NCI-H146 (cell line): Measurements from ENCODE around the gene MCOLN1.

Experiments used
- DNase-seq: peaks from one replicate; lab custom pipeline; 2025; lab: John Stamatoyannopoulos, UW

MCOLN1 gene

GRCh38 chr19:7504684-7505083 is 17.7 kb upstream of the MCOLN1 start:
- no peak for DNase-seq

- DNase-seq: peak; percentile 88
Observed at GRCh38 chr19:7505288-7505681, 17.1 kb upstream of the MCOLN1 start.

GRCh38 chr19:7505682-7506384 is 16.6 kb upstream of the MCOLN1 start:
- peak; percentile 81 for DNase-seq

- peak; percentile 90 for DNase-seq
Observed at GRCh38 chr19:7506385-7507328, 15.8 kb upstream of the MCOLN1 start.

GRCh38 chr19:7507884-7508283 is 14.5 kb upstream of the MCOLN1 start:
- peak; percentile 54 for DNase-seq

GRCh38 chr19:7509625-7510024 is 12.8 kb upstream of the MCOLN1 start:
- DNase-seq: no peak

- no peak for DNase-seq
Observed at GRCh38 chr19:7512400-7512851, 10.0 kb upstream of the MCOLN1 start.

GRCh38 chr19:7513809-7514642 is 8.4 kb upstream of the MCOLN1 start:
- DNase-seq: no peak

GRCh38 chr19:7515110-7515644 is 7.2 kb upstream of the MCOLN1 start:
- no peak for DNase-seq

GRCh38 chr19:7515645-7516151 is 6.7 kb upstream of the MCOLN1 start, which contains the start of gene ZNF358:
Gene ZNF358 (plus strand): TSS chr19:7516103. CDS start chr19:7519243, 3,140 bp downstream.
- DNase-seq: peak; percentile 81

GRCh38 chr19:7516333-7516732 is 6.1 kb upstream of the MCOLN1 start:
- DNase-seq: no peak

- no peak for DNase-seq
Observed at GRCh38 chr19:7516878-7517277, 5.5 kb upstream of the MCOLN1 start.

GRCh38 chr19:7519361-7520130 is 2.9 kb upstream of the MCOLN1 start:
- DNase-seq: no peak

GRCh38 chr19:7520131-7521051 is 2.0 kb upstream of the MCOLN1 start:
- no peak for DNase-seq

- DNase-seq: no peak
Observed at GRCh38 chr19:7521551-7522071, 813 bp upstream of the MCOLN1 start.

GRCh38 chr19:7522923-7523667 is 671 bp downstream of the MCOLN1 start:
- DNase-seq: no peak

- no peak for DNase-seq
Observed at GRCh38 chr19:7524523-7524922, 2.1 kb downstream of the MCOLN1 start.

- no peak for DNase-seq
Observed at GRCh38 chr19:7524992-7525739, 2.7 kb downstream of the MCOLN1 start.
